Testis (tissue), 2 donors: Measurements from ENCODE around the gene TELO2.

Experiments used
- CTCF ChIP-seq, 3 experiments: fragments of 450-650 bp in 2 of 3; fragments of 200-600 bp in 1 of 3; sonication (generic) in 1 of 3; IDR thresholded peaks; one replicate each; pipeline ENCODE4 v1.5.1; 2016 to 2019; ENCODE audit warnings: antibody characterized with exemption in 3 of 3, mild to moderate bottlenecking in 2 of 3, moderate library complexity in 1 of 3
- POLR2A ChIP-seq: fragments of 450-650 bp; IDR thresholded peaks from one replicate; pipeline ENCODE4 v1.6.1; 2017; ENCODE audit warnings: antibody characterized with exemption, mild to moderate bottlenecking, moderate library complexity

- TF ChIP-seq CTCF (IDR thresholded peaks at IDR 0.05) = no peak
- TF ChIP-seq POLR2A = no peak
Measured at GRCh38 chr16:1528921-1529537, 35.9 kb downstream of the TELO2 start.
